ENCODE results near the gene SBK1. TPM values are rescaled to one million over a fixed set of nuclear protein-coding genes. Genes with fewer than 3 reads are reported as not detected.

SBK1 gene
- total RNA-seq, 1 donor from 2014 or later = 4.6 TPM

DNA sequence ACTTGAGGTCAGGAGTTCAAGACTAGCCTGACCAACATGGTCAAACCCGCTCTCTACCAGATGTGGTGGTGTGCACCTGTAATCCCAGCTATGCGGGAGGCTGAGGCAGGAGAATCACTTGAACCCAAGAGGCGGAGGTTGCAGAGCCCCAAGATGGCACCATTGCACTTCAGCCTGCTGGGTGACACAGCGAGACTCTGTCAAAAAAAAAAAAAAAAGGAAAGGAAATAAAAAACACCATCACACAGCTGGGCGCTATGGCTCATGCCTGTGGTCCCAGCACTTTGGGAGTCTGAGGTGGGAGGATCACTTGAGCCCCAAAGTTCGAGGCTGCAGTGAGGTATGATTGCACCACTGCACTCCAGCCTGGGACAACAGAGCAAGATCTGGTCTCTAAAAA lies 13.3 kb upstream of the SBK1 start:
- H3K4me2 ChIP-seq = no peak overlapping the region
- peaks cover 24% of the 10 kb centered on the region for H3K27me3 ChIP-seq
- H3K9me3 ChIP-seq (ENCODE audit: low read depth) = no peaks in the 10 kb centered on the region
- H2AFZ ChIP-seq (replicated peaks) = no peak overlapping the region
- Mint-ChIP-seq H3K36me3 (no peaks in the 10 kb centered on the region), H3K4me1 (peaks cover 5% of the 10 kb centered on the region), H3K27me3 (ENCODE audit: insufficient read depth, low read depth) (peaks cover 14% of the 10 kb centered on the region), H3K4me3 (no peak overlapping the region), H3K9me3 (no peaks in the 10 kb centered on the region), H3K27ac (no peak overlapping the region)
- H3K4me1 ChIP-seq = no peaks in the 10 kb centered on the region
- no peak overlapping the region for H3K4me3 ChIP-seq
- peaks cover 7% of the 10 kb centered on the region for H4K20me1 ChIP-seq (ENCODE audit: low read depth)
- DNase-seq (ENCODE audit: low spot score) = no peak
- H3K9ac ChIP-seq = no peak overlapping the region
- H3K36me3 ChIP-seq = no peaks in the 10 kb centered on the region
- peaks cover 6% of the 10 kb centered on the region for H3F3A ChIP-seq (ENCODE audit: low read depth)
- no peak overlapping the region for H3K27ac ChIP-seq
- H3K79me2 ChIP-seq (ENCODE audit: low read depth) = no peaks in the 10 kb centered on the region
- no peak for TF ChIP-seq EZH2 (IDR thresholded peaks at IDR 0.05)
- TF ChIP-seq, protein P1, sequence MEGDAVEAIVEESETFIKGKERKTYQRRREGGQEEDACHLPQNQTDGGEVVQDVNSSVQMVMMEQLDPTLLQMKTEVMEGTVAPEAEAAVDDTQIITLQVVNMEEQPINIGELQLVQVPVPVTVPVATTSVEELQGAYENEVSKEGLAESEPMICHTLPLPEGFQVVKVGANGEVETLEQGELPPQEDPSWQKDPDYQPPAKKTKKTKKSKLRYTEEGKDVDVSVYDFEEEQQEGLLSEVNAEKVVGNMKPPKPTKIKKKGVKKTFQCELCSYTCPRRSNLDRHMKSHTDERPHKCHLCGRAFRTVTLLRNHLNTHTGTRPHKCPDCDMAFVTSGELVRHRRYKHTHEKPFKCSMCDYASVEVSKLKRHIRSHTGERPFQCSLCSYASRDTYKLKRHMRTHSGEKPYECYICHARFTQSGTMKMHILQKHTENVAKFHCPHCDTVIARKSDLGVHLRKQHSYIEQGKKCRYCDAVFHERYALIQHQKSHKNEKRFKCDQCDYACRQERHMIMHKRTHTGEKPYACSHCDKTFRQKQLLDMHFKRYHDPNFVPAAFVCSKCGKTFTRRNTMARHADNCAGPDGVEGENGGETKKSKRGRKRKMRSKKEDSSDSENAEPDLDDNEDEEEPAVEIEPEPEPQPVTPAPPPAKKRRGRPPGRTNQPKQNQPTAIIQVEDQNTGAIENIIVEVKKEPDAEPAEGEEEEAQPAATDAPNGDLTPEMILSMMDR (IDR thresholded peaks at IDR 0.05) = no peak

DNA sequence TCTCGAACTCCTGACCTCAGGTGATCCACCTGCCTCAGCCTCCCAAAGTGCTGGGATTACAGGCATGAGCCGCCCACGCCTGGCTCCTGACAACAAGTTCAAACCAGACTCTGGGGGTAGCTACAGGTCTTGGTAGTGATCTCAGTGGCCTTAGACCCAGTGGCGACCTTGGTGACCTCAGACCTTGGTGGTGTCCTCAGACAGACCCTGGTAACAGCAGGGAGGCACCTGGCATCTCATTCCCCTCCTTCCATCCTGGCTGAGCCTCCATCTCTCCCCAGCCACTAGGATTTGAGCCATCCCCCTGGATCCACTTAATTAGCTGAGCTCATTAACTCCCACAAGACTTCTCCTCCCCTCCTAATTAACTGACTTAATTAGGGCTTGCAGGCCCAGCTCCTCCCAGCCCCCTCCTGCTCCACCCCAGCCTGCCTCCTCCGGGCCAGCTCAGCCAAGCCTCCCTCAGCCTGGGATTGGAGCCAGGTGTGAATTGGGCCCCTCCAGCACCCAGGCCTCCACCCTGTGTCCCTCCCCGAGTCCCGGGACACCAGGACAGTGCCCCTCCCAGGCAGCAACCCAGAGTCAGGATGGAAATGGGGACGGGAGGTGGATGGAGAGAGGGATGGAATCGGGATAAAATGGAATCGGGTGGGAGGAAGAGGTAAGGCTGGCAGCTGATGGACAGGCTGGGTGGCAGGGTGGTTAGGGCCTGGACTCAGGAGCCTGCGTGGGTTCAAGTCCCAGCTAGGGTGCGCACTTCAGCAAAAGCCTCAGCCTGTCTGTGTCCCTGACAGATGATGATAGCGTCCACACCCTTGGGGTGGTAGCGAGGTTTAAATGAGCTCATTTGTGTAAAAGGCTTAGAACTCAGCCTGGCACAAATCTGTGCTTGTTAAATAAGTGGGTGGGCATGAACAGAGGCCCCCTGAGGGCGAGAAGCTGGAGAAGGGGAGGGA lies 11.2 kb upstream of the SBK1 start:
- no peak overlapping the region for H3K27ac Mint-ChIP-seq
- H3K9me3 ChIP-seq (ENCODE audit: low read depth) = no peaks in the 10 kb centered on the region
- no peaks in the 10 kb centered on the region for H3K79me2 ChIP-seq (ENCODE audit: low read depth)
- peaks cover 7% of the 10 kb centered on the region for H4K20me1 ChIP-seq (ENCODE audit: low read depth)
- no peak overlapping the region for H3K4me2 ChIP-seq
- no peaks in the 10 kb centered on the region for H3K4me1 ChIP-seq
- H3K27me3 ChIP-seq = peaks cover 15% of the 10 kb centered on the region
- peaks cover 6% of the 10 kb centered on the region for H3F3A ChIP-seq (ENCODE audit: low read depth)
- no peaks in the 10 kb centered on the region for H3K36me3 Mint-ChIP-seq
- peak; percentile 32 for DNase-seq (ENCODE audit: low spot score)
- no peaks in the 10 kb centered on the region for H3K36me3 ChIP-seq
- no peak overlapping the region for H2AFZ ChIP-seq (replicated peaks)
- H3K4me3 ChIP-seq = no peak overlapping the region
- H3K27me3 Mint-ChIP-seq (ENCODE audit: insufficient read depth, low read depth) = peaks cover 9% of the 10 kb centered on the region
- no peaks in the 10 kb centered on the region for H3K9me3 Mint-ChIP-seq
- H3K4me3 Mint-ChIP-seq = no peak overlapping the region
- H3K9ac ChIP-seq = no peak overlapping the region
- H3K4me1 Mint-ChIP-seq = peaks cover 5% of the 10 kb centered on the region
- no peak overlapping the region for H3K27ac ChIP-seq
- TF ChIP-seq EZH2phosphoT487 (IDR thresholded peaks at IDR 0.05) (no peak), EZH2 (IDR thresholded peaks at IDR 0.05) (no peak)
- TF ChIP-seq, protein P1 (IDR thresholded peaks at IDR 0.05) = no peak

DNA sequence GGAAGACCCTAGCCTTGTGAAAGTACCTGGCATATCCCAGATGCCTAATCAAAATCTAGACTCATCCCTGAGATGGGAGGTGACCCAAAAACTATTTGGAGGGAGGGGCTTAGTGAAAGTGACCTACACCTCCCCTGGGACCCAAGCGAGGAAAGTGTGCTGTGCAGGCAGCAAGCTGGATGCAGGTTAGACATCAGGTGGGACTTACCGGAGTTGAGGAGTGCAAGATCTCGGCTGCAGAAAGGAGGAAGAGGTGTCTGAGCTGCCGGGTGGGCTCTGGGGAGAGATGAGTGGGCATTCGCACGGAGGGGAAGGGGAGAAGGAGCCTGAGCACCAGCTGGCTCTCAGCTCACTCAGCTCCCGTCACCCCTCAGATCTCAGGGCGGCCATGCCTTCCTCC lies 10.3 kb upstream of the SBK1 start:
- Mint-ChIP-seq H3K27ac (no peak overlapping the region), H3K27me3 (ENCODE audit: insufficient read depth, low read depth) (peaks cover 6% of the 10 kb centered on the region), H3K36me3 (no peaks in the 10 kb centered on the region), H3K4me3 (no peak overlapping the region), H3K9me3 (no peaks in the 10 kb centered on the region), H3K4me1 (peaks cover 5% of the 10 kb centered on the region)
- Histone ChIP-seq H3K4me2 (no peak overlapping the region), H3K27ac (no peak overlapping the region), H3K79me2 (ENCODE audit: low read depth) (no peaks in the 10 kb centered on the region), H3F3A (ENCODE audit: low read depth) (peaks cover 6% of the 10 kb centered on the region), H2AFZ (replicated peaks) (no peak overlapping the region), H3K9ac (no peak overlapping the region), H3K9me3 (ENCODE audit: low read depth) (no peaks in the 10 kb centered on the region), H3K36me3 (no peaks in the 10 kb centered on the region), H4K20me1 (ENCODE audit: low read depth) (peaks cover 7% of the 10 kb centered on the region), H3K4me1 (no peaks in the 10 kb centered on the region), H3K4me3 (no peak overlapping the region), H3K27me3 (peaks cover 6% of the 10 kb centered on the region)
- DNase-seq (ENCODE audit: low spot score) = no peak
- no peak for TF ChIP-seq EZH2phosphoT487 (IDR thresholded peaks at IDR 0.05)
- no peak for TF ChIP-seq EZH2 (IDR thresholded peaks at IDR 0.05)
- TF ChIP-seq, protein P1 (IDR thresholded peaks at IDR 0.05) = no peak

Data from neural progenitor cell (in vitro differentiated cells).